ENCODE measurements around the gene PTPN14.
"Not testable (repeated sequence)": the region's sequence is repeated elsewhere in the genome, so short reads cannot be mapped to it uniquely, and the experiment has no call there.

The PTPN14 gene

GRCh38 chr1:214540324-214540723, 11.1 kb downstream of the PTPN14 start:
- DNase-seq = no peak

- no peak for DNase-seq
Measured at GRCh38 chr1:214538496-214538895, 12.9 kb downstream of the PTPN14 start.

GRCh38 chr1:214537872-214538473, 13.4 kb downstream of the PTPN14 start:
- DNase-seq = no peak

DNA sequence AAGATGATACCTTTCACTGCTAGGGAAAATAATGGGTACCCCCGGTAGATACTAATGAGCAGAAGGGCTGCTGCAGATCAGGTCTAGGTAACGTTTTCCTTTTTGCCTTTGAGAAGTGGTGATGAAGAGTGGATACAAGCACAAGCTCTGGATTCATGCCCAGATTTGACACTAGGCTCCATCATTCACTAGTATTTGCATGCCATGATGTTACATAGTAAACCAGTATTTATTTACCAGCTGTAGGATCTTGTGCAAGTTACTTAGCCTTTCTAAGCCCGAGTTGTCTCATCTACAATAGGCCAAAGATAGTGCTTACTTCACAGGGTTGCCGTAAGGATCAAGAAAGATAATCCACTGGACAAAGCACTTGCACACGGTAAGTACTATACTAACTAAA, 14.2 kb downstream of the PTPN14 start:
- DNase-seq = no peak

DNA sequence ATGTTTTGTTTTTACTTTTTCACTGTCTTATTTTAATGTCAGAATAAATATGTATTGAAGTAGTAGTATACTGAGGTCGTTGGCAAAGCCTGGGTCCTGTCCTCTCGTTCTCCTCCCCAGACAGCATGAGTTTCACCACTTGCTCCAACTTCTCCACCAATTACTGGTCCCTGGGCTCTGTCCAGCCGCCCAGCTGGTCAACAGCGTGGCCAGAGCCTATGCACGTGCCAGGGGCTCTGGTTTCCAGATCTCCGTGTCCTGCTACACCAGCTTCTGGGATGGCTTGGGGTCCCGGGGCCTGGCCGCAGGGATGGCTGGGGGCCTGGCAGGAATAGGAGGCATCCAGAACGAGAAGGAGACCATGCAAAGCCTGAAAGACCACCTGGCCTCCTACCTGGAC, 19.3 kb downstream of the PTPN14 start:
- DNase-seq = no peak

DNA sequence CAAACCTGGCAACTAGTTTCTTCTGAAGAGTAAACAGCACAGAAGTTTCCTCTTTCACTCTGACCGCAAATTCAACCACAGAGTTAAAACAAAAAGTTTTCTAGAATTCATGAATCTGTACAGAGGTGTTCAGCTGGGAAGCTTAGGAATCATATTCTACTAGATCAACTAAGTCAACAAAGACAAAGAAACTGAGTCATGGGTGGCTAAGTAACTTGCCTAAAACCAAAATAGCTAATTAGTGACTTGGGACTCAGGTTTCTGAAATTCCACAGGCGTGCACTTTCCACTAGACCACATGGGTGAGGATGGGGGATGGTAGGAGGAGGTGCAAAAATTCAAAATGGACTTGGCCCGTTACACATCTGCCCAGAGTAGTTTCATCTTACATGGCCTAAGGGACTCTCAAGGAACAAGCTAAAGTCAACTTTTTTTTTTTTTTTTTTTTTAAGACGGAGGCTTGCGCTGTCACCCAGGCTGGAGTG, 25.8 kb downstream of the PTPN14 start:
- DNase-seq = no peak

- no peak for DNase-seq
Measured at GRCh38 chr1:214524824-214525223, 26.6 kb downstream of the PTPN14 start.

GRCh38 chr1:214523124-214523824, 28.1 kb downstream of the PTPN14 start:
- DNase-seq = no peak

GRCh38 chr1:214521458-214521857, 29.9 kb downstream of the PTPN14 start:
- not testable (repeated sequence) for DNase-seq

- DNase-seq = peak in 1 of 2 experiments; percentile 7
Measured at GRCh38 chr1:214520544-214521165, 30.7 kb downstream of the PTPN14 start.

GRCh38 chr1:214518361-214518760, 33.0 kb downstream of the PTPN14 start:
- DNase-seq = no peak

DNA sequence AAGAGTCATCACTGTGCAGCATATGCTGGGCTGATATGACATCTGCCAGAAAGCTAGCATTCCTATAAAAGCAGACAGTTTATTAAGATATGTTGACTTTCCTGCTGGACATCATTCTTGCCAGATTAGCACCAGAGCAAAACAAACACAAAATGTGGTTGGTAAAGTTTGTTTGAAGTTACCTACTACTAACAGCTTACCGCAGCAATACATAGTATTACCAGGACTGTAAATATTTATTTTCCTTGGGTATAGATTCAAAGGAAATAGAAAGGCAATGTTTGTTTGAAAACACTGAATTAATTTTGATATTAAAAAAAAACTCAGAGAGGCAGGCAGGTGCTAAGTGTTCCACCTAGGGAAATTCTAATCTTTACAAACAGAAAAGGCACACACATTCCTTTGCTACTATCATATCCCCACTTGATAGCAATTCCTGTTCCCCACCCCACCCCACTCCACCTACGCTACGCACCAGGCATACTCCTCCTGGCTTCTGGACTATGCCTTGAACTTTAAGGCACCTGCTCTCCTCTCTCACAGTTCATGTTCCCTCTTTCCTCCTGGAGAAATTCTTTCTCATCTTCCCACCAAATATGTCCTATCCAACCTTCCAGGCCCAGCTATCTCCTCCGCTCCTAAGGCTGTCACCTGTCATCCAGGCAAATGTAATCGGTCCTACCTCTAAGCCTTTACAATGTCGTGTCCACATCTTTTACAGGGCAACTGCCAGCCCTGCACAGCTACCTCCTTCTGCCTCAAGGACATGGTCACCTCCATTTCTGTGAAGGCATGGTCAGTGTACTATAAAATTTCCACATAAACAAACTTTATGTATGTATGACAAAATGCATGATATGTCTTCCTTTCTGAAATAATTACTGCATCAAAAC, 34.7 kb downstream of the PTPN14 start:
- no peak for DNase-seq

- no peak for DNase-seq
Measured at GRCh38 chr1:214515544-214516433, 35.6 kb downstream of the PTPN14 start.

DNA sequence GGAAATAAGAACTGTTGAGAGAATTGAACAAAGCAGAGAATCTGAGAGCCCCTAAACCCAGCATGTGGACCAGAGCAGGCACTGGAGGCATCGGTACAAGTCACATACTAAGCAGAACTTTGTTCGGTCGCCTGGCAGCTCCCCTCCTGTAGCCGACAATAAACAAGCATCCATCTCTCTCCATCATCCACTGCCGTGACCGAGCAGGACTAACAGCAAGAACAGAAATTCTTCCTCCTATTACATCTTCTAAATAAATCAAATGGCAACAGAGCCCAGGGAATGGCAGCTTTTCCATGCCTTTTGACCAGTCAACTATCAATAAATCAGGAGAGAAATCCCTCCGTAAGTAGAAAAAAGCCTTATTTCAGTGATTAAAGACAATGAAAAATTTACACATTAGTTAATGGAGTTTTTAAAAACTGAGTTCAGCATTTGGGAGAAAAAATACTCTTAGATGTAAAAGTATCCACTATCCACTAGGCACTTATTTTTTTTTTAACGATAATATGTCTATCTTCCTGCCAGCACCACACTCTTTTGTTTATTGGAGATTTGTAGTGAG, 36.5 kb downstream of the PTPN14 start:
- no peak for DNase-seq

GRCh38 chr1:214514032-214514818, 37.2 kb downstream of the PTPN14 start:
- no peak for DNase-seq

GRCh38 chr1:214513394-214513793, 38.0 kb downstream of the PTPN14 start:
- no peak for DNase-seq

GRCh38 chr1:214511639-214511998, 39.8 kb downstream of the PTPN14 start:
- no peak for DNase-seq

- no peak for DNase-seq
Measured at GRCh38 chr1:214510914-214511638, 40.3 kb downstream of the PTPN14 start.

- no peak for DNase-seq
Measured at GRCh38 chr1:214510477-214510876, 40.9 kb downstream of the PTPN14 start.

GRCh38 chr1:214509622-214510021, 41.8 kb downstream of the PTPN14 start:
- DNase-seq = not testable (repeated sequence)
